Measurements from ENCODE around the gene ZDHHC20. TPM values are rescaled to one million over a fixed set of nuclear protein-coding genes. Genes with fewer than 3 reads are reported as not detected.
A peak's percentile ranks its signal among the peaks of the same experiment; 100 is the strongest.

Gene ZDHHC20
- total RNA-seq: 10 to 100 TPM; 46.0 to 54.9 TPM

- no peaks in the 10 kb centered on the region for H3K36me3 Mint-ChIP-seq
- DNase-seq (ENCODE audit: low spot score) (peak; percentile 93), ATAC-seq (peak; percentile 96 to 98)
- H3K27ac Mint-ChIP-seq: peak within 1 kb of the TSS; percentile 78 to 86
- H3K4me1 Mint-ChIP-seq (ENCODE audit: low read depth in 2 of 2): peaks cover 30 to 33% of the 10 kb centered on the region in 2 donors
- H3K4me3 Mint-ChIP-seq: peak within 1 kb of the TSS; percentile 86
- no peaks in the 10 kb centered on the region for H3K27me3 Mint-ChIP-seq
- H3K9me3 Mint-ChIP-seq: no peaks in the 10 kb centered on the region
Measured at GRCh38 chr13:21458813-21459701, at the start of gene ZDHHC20. Gene ZDHHC20, minus strand, starts transcription at chr13:21459303. Its CDS starts 132 bp downstream, at chr13:21459171.

- DNase-seq (ENCODE audit: low spot score): no peak
- H3K36me3 Mint-ChIP-seq: peaks cover 10% of the 10 kb centered on the region
- H3K4me3 Mint-ChIP-seq: no peak overlapping the region
- no peak for ATAC-seq
- peaks cover 0 to 4% of the 10 kb centered on the region in 2 donors for H3K4me1 Mint-ChIP-seq (ENCODE audit: low read depth in 2 of 2)
- H3K27ac Mint-ChIP-seq: no peak overlapping the region
- H3K9me3 Mint-ChIP-seq: no peaks in the 10 kb centered on the region
- H3K27me3 Mint-ChIP-seq: no peaks in the 10 kb centered on the region
Measured at GRCh38 chr13:21504379-21504778, 45.3 kb upstream of the ZDHHC20 start.

- Mint-ChIP-seq H3K27me3 (no peaks in the 10 kb centered on the region), H3K36me3 (peaks cover 4% of the 10 kb centered on the region), H3K4me1 (ENCODE audit: low read depth in 2 of 2) (peaks cover 0 to 4% of the 10 kb centered on the region in 2 donors), H3K27ac (peak overlapping the region in 1 of 2 donors; percentile 15), H3K4me3 (no peak overlapping the region), H3K9me3 (no peaks in the 10 kb centered on the region)
- DNase-seq (ENCODE audit: low spot score) (no peak), ATAC-seq (no peak)
Measured at GRCh38 chr13:21501686-21502085, 42.6 kb upstream of the ZDHHC20 start.

- DNase-seq (ENCODE audit: low spot score): no peak
- peaks cover 4% of the 10 kb centered on the region for H3K9me3 Mint-ChIP-seq
- no peak for ATAC-seq
- H3K36me3 Mint-ChIP-seq: peaks cover 28% of the 10 kb centered on the region
- no peak overlapping the region for H3K4me3 Mint-ChIP-seq
- no peaks in the 10 kb centered on the region for H3K4me1 Mint-ChIP-seq (ENCODE audit: low read depth in 2 of 2)
- no peak overlapping the region for H3K27ac Mint-ChIP-seq
- no peaks in the 10 kb centered on the region for H3K27me3 Mint-ChIP-seq
Measured at GRCh38 chr13:21486322-21486721, 27.2 kb upstream of the ZDHHC20 start.

- peaks cover 0 to 3% of the 10 kb centered on the region in 2 donors for H3K27me3 Mint-ChIP-seq
- ATAC-seq (no peak), DNase-seq (ENCODE audit: low spot score) (no peak)
- H3K9me3 Mint-ChIP-seq: peaks cover 4% of the 10 kb centered on the region
- no peak overlapping the region for H3K27ac Mint-ChIP-seq
- H3K36me3 Mint-ChIP-seq: peaks cover 14% of the 10 kb centered on the region
- peaks cover 2 to 6% of the 10 kb centered on the region in 2 donors for H3K4me1 Mint-ChIP-seq (ENCODE audit: low read depth in 2 of 2)
- H3K4me3 Mint-ChIP-seq: no peak overlapping the region
Measured at GRCh38 chr13:21483748-21484147, 24.6 kb upstream of the ZDHHC20 start.

- H3K27ac Mint-ChIP-seq: no peak overlapping the region
Measured at GRCh38 chr13:21481359-21481758, 22.3 kb upstream of the ZDHHC20 start.

GRCh38 chr13:21478881-21479808, 20.0 kb upstream of the ZDHHC20 start:
- Mint-ChIP-seq H3K9me3 (no peaks in the 10 kb centered on the region), H3K4me1 (ENCODE audit: low read depth in 2 of 2) (peaks cover 10 to 16% of the 10 kb centered on the region in 2 donors), H3K4me3 (peak overlapping the region; percentile 40), H3K27ac (no peak overlapping the region), H3K36me3 (no peaks in the 10 kb centered on the region), H3K27me3 (peaks cover 0 to 3% of the 10 kb centered on the region in 2 donors)
- ATAC-seq (peak in 1 of 2 donors; percentile 72), DNase-seq (ENCODE audit: low spot score) (peak; percentile 69)

More at GRCh38 chr13:21481359-21481758, 22.3 kb upstream of the ZDHHC20 start:
- no peak overlapping the region for H3K4me3 Mint-ChIP-seq
- ATAC-seq (no peak), DNase-seq (ENCODE audit: low spot score) (no peak)
- peaks cover 10 to 16% of the 10 kb centered on the region in 2 donors for H3K4me1 Mint-ChIP-seq (ENCODE audit: low read depth in 2 of 2)
- no peaks in the 10 kb centered on the region for H3K9me3 Mint-ChIP-seq
- peaks cover 4% of the 10 kb centered on the region for H3K36me3 Mint-ChIP-seq
- H3K27me3 Mint-ChIP-seq: peaks cover 0 to 3% of the 10 kb centered on the region in 2 donors

- DNase-seq (ENCODE audit: low spot score) (peak; percentile 86), ATAC-seq (peak; percentile 85 to 93)
- Mint-ChIP-seq H3K4me3 (peak overlapping the region; percentile 79), H3K9me3 (no peaks in the 10 kb centered on the region), H3K27ac (peak overlapping the region; percentile 29 to 88), H3K4me1 (ENCODE audit: low read depth in 2 of 2) (peaks cover 10 to 16% of the 10 kb centered on the region in 2 donors), H3K27me3 (peaks cover 0 to 3% of the 10 kb centered on the region in 2 donors), H3K36me3 (no peaks in the 10 kb centered on the region)
Measured at GRCh38 chr13:21476893-21477472, 17.9 kb upstream of the ZDHHC20 start.

- peaks cover 6% of the 10 kb centered on the region for H3K36me3 Mint-ChIP-seq
- H3K27me3 Mint-ChIP-seq: peaks cover 0 to 6% of the 10 kb centered on the region in 2 donors
- H3K27ac Mint-ChIP-seq: no peak overlapping the region
- H3K9me3 Mint-ChIP-seq: peaks cover 6% of the 10 kb centered on the region
- DNase-seq (ENCODE audit: low spot score) (no peak), ATAC-seq (no peak)
- H3K4me1 Mint-ChIP-seq (ENCODE audit: low read depth in 2 of 2): peaks cover 10 to 16% of the 10 kb centered on the region in 2 donors
- no peak overlapping the region for H3K4me3 Mint-ChIP-seq
Measured at GRCh38 chr13:21475115-21475514, 16.0 kb upstream of the ZDHHC20 start.

GRCh38 chr13:21470785-21471184, 11.7 kb upstream of the ZDHHC20 start:
- Mint-ChIP-seq H3K36me3 (peaks cover 6% of the 10 kb centered on the region), H3K27ac (no peak overlapping the region), H3K4me3 (no peak overlapping the region), H3K27me3 (peaks cover 0 to 5% of the 10 kb centered on the region in 2 donors), H3K4me1 (ENCODE audit: low read depth in 2 of 2) (no peaks in the 10 kb centered on the region), H3K9me3 (peaks cover 6% of the 10 kb centered on the region)
- DNase-seq (ENCODE audit: low spot score): no peak
- ATAC-seq: no peak

GRCh38 chr13:21466527-21466926, 7.4 kb upstream of the ZDHHC20 start:
- no peaks in the 10 kb centered on the region for H3K4me1 Mint-ChIP-seq (ENCODE audit: low read depth in 2 of 2)
- no peak for ATAC-seq
- peaks cover 0 to 5% of the 10 kb centered on the region in 2 donors for H3K27me3 Mint-ChIP-seq
- no peak overlapping the region for H3K4me3 Mint-ChIP-seq
- H3K9me3 Mint-ChIP-seq: peaks cover 5% of the 10 kb centered on the region
- no peak overlapping the region for H3K27ac Mint-ChIP-seq
- peaks cover 2% of the 10 kb centered on the region for H3K36me3 Mint-ChIP-seq
- DNase-seq (ENCODE audit: low spot score): no peak

- no peak overlapping the region for H3K4me3 Mint-ChIP-seq
Measured at GRCh38 chr13:21465710-21466160, 6.6 kb upstream of the ZDHHC20 start.

GRCh38 chr13:21463424-21463823, 4.3 kb upstream of the ZDHHC20 start:
- H3K36me3 Mint-ChIP-seq: no peaks in the 10 kb centered on the region
- H3K4me3 Mint-ChIP-seq: no peak overlapping the region
- peaks cover 6 to 7% of the 10 kb centered on the region in 2 donors for H3K4me1 Mint-ChIP-seq (ENCODE audit: low read depth in 2 of 2)

More at GRCh38 chr13:21465710-21466160, 6.6 kb upstream of the ZDHHC20 start:
- peak in 1 of 2 donors; percentile 33 for ATAC-seq
- peaks cover 2% of the 10 kb centered on the region for H3K9me3 Mint-ChIP-seq
- DNase-seq (ENCODE audit: low spot score): no peak
- peaks cover 0 to 4% of the 10 kb centered on the region in 2 donors for H3K27me3 Mint-ChIP-seq
- H3K27ac Mint-ChIP-seq: no peak overlapping the region
- no peaks in the 10 kb centered on the region for H3K36me3 Mint-ChIP-seq
- no peaks in the 10 kb centered on the region for H3K4me1 Mint-ChIP-seq (ENCODE audit: low read depth in 2 of 2)

More at GRCh38 chr13:21463424-21463823, 4.3 kb upstream of the ZDHHC20 start:
- ATAC-seq (no peak), DNase-seq (ENCODE audit: low spot score) (no peak)
- Mint-ChIP-seq H3K27me3 (peaks cover 0 to 2% of the 10 kb centered on the region in 2 donors), H3K27ac (no peak overlapping the region), H3K9me3 (no peaks in the 10 kb centered on the region)

Measured in natural killer cell treated with Interleukin-12 subunit alpha and Interleukin-12 subunit beta and Interleukin-15 and Interleukin-18, amount 100 ng/mL, for 72 hours (primary cell).